ENCODE results near the gene TRIM46.
A peak's percentile ranks its signal among the peaks of the same experiment; 100 is the strongest.

The TRIM46 gene

DNA sequence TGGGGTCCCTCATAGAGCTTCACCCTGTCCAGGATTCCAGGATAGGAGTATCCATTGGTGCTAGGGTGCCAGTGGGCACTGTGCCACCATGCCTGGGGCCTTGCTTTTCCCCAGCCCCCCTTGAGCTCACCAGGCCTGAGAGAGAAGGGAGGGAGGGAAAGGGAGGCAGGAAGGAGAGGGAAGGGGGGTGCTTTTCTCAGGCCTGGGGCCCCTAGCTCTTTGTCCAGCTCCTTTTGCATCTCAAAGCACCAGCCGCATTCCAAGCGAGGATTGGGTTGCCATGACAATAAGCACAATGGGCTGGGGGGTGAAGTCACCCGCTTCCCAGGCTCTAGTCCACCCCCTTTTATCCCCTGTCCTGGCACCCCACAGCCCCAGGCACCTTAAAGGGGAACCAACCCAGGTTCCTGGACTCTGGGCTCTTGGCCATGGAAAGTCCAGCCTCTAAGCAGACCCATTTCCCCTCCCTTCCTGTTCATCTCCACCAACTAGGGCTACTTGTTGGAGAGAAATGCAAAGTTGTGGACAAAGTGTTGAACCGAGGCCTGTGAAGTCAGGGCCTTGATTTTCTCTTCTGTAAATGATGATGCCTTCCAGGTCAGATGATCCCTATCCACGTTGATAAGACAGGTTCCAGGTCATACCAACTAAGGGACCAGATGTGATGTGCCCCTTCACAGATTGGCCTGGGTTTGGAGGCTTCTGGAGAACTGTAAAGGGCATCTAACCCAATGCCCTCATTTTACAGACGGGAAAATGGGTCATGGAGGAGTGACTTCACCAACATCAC lies 22.6 kb downstream of the TRIM46 start:
- H3K27me3 Mint-ChIP-seq: no peaks in the 10 kb centered on the region
- H3K4me1 Mint-ChIP-seq (ENCODE audit: low read depth): peaks cover 39% of the 10 kb centered on the region
- H3K9me3 Mint-ChIP-seq: no peaks in the 10 kb centered on the region
- H3K4me3 Mint-ChIP-seq: peak overlapping the region; percentile 88
- H3K27ac Mint-ChIP-seq: peak overlapping the region; percentile 79
- H3K36me3 Mint-ChIP-seq (ENCODE audit: low read depth): peaks cover 10% of the 10 kb centered on the region

DNA sequence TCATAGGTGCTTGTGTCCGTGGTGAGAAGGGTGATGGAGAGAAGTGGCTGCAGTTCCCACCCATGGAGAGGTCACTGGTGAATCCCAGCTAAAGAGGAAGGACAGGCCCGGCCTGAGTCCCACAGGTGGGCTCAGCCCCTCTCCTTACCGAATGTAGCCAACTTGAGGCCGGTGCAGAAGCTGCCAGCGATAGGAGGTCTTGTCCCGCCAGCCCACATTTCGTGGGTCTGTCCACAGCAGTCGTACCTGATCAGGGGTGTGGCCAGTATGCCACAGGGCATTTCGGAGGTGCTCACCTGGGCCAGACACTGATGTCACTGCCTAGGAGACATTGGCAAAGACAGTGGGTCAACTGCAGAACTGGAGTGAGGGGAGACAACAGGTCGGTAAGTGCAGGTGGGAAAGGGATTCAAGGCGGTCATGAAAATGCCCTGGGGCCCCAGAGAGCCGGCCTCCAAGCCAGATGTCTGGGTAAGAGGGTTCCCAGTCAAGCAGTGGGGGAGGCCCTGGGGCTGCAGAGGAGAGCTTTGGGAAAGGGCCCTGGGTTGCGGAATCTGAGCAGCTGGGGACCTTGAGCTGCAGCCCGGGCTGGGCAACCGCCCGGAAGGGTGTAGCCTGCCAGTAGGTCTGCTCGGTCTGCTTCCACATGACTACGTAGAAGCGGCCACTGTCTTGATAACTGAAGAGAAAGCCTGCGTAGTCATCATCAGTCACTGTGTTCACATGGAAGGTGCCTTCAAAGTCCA lies 23.4 kb downstream of the TRIM46 start:
- Mint-ChIP-seq H3K9me3 (no peaks in the 10 kb centered on the region), H3K36me3 (ENCODE audit: low read depth) (peaks cover 10% of the 10 kb centered on the region), H3K4me3 (no peak overlapping the region), H3K27me3 (no peaks in the 10 kb centered on the region), H3K4me1 (ENCODE audit: low read depth) (peaks cover 36% of the 10 kb centered on the region), H3K27ac (no peak overlapping the region)

DNA sequence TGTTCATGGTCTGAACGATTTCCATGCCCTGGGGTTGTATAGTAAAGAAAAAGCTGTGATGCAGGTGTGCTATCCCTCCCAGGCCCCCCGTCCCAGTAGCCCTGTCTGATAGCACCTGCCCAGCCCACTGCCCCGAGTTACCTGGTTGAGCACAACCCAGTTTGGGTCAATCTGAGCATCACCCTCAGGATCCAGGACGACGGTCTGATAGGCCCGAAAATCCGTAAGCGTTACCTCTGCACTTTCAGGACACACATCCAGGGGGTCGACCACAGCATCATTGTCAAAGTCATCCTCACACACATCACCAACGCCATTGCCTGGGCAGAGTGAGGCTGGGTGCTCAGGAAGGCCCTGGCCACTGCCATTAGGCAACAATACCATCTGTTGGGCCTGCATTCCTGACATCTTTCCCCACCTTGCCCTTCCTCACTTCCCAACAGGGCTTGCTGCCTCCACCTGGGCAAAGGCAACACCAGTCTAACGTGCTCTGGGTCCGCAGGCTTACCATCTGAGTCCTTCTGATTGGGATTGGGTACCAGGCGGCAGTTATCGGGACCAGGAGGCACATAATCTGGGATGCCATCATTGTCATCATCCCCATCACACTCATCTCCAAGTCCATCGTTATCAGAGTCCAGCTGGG lies 24.4 kb downstream of the TRIM46 start:
- H3K27me3 Mint-ChIP-seq: no peaks in the 10 kb centered on the region
- no peak overlapping the region for H3K4me3 Mint-ChIP-seq
- H3K36me3 Mint-ChIP-seq (ENCODE audit: low read depth): peaks cover 10% of the 10 kb centered on the region
- H3K27ac Mint-ChIP-seq: no peak overlapping the region
- peaks cover 30% of the 10 kb centered on the region for H3K4me1 Mint-ChIP-seq (ENCODE audit: low read depth)
- no peaks in the 10 kb centered on the region for H3K9me3 Mint-ChIP-seq

DNA sequence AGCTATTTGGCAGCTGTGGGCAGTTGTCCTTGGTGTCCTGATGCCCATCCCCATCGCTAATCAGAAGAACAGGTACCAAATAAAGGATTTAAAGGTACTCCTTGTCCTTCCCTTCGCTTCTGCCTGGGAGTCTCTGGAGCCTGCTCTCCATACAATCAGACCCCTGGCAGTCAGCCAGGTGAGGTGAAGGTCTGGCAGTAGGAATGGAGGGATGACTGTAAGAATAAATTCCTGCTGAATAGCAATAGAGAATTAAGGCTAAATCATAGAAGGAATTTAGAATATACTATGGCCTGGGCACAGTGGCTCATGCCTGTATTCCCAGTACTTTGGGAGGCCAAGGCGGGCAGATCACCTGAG lies 24.9 kb downstream of the TRIM46 start:
- peaks cover 10% of the 10 kb centered on the region for H3K36me3 Mint-ChIP-seq (ENCODE audit: low read depth)
- H3K27ac Mint-ChIP-seq: no peak overlapping the region
- H3K27me3 Mint-ChIP-seq: no peaks in the 10 kb centered on the region
- peaks cover 25% of the 10 kb centered on the region for H3K4me1 Mint-ChIP-seq (ENCODE audit: low read depth)
- no peak overlapping the region for H3K4me3 Mint-ChIP-seq
- no peaks in the 10 kb centered on the region for H3K9me3 Mint-ChIP-seq

DNA sequence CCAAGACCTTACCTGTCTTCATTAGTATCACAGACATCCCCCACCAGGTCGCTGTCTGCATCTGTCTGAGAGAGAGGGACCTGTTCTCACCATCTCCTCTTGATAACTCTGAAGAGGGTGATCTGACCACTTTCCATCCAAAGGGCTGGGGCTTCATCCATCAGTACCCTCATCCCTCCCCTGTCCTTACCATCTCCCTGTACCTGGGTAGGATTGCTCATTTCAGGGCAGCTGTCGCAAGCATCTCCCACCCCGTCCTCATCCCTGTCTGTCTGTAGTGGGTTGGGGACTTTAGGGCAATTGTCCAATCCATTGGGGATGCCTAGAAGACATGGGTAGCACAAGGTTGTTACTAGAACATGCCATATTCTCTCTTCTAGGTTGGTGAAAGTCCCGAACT lies 26.1 kb downstream of the TRIM46 start:
- no peaks in the 10 kb centered on the region for H3K27me3 Mint-ChIP-seq
- no peak overlapping the region for H3K4me3 Mint-ChIP-seq
- H3K27ac Mint-ChIP-seq: no peak overlapping the region
- H3K4me1 Mint-ChIP-seq (ENCODE audit: low read depth): peaks cover 14% of the 10 kb centered on the region
- no peaks in the 10 kb centered on the region for H3K9me3 Mint-ChIP-seq
- peaks cover 10% of the 10 kb centered on the region for H3K36me3 Mint-ChIP-seq (ENCODE audit: low read depth)

DNA sequence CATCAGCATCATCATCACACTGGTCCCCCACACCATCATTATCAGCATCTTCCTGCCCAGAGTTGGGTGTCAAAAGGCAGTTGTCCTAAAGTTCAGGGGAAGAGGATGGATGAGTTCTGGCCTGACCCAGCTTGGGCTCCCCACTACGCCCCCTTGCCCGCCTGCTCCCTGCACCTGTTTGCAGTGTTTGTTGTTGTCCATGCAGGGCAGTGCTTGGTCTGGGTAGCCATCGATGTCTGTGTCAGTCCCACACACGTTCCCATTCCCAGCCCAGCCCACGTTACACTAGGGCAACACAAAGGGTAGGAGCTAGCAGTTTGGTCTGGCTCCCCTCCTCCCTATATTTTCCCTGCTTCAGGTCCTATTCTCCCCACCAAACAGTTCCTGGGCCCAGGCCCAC lies 27.3 kb downstream of the TRIM46 start:
- Mint-ChIP-seq H3K36me3 (ENCODE audit: low read depth) (peaks cover 10% of the 10 kb centered on the region), H3K9me3 (no peaks in the 10 kb centered on the region), H3K4me1 (ENCODE audit: low read depth) (peaks cover 5% of the 10 kb centered on the region), H3K27me3 (no peaks in the 10 kb centered on the region), H3K27ac (no peak overlapping the region), H3K4me3 (no peak overlapping the region)

DNA sequence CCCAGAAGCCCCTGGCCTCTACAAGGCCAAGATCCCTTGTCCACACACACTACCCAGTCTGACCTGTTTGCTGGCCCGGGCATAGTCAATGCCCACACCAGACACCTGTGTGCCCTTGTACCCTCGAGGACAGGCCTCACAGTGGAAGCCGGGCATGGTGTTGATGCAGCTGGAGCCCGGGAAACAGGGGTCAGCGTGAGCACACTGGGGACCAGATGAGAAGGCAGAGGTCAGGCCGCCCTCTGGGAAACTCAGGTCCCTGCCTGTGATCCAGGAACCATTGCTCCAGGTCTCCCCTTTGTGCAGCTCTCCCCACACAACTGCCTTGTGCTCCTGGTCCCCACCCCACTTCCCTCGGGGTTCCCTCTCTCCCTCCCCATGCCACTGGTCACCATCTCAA lies 28.5 kb downstream of the TRIM46 start:
- no peaks in the 10 kb centered on the region for H3K9me3 Mint-ChIP-seq
- H3K27me3 Mint-ChIP-seq: no peaks in the 10 kb centered on the region
- H3K36me3 Mint-ChIP-seq (ENCODE audit: low read depth): peaks cover 3% of the 10 kb centered on the region
- H3K4me3 Mint-ChIP-seq: no peak overlapping the region
- H3K27ac Mint-ChIP-seq: no peak overlapping the region
- H3K4me1 Mint-ChIP-seq (ENCODE audit: low read depth): peaks cover 6% of the 10 kb centered on the region

DNA sequence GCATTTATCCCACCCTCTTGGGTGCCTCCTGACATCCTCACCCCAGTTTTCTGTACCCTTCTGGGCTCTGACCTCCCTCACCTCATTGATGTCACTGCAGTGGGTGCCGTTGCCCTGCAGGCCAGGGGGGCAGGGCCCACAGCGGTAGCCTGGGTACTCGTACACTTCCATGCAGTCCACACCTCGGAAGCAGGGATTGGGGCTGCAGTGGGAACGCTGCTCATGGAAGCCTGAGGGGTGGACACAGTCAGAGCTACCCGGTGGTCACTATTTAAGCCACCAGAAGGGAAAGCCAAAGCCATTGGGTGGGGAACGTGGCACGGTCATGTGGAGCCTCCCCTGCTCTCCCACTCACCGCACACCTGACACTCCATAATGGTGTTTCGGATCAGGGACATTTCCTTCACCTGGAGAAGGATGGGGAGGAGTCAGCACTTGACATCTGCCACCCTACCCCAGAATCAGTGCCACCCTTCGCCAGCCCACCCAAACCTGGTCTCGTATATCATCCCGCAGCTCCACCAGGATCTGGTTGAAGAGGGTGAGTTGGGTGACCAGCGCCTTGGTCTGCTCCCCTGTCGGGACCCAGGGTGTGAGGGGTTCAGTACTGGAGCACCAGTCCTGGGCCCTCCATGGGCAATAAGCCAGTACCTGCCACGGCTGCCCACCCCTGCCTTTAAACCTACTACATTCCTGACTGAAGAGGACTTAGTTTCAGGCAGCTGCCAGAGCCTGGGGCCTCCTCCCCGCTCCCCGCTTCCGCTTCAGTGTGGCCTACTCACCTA lies 29.3 kb downstream of the TRIM46 start:
- Mint-ChIP-seq H3K4me3 (no peak overlapping the region), H3K36me3 (ENCODE audit: low read depth) (no peaks in the 10 kb centered on the region), H3K27me3 (no peaks in the 10 kb centered on the region), H3K9me3 (no peaks in the 10 kb centered on the region), H3K4me1 (ENCODE audit: low read depth) (peaks cover 11% of the 10 kb centered on the region), H3K27ac (no peak overlapping the region)

DNA sequence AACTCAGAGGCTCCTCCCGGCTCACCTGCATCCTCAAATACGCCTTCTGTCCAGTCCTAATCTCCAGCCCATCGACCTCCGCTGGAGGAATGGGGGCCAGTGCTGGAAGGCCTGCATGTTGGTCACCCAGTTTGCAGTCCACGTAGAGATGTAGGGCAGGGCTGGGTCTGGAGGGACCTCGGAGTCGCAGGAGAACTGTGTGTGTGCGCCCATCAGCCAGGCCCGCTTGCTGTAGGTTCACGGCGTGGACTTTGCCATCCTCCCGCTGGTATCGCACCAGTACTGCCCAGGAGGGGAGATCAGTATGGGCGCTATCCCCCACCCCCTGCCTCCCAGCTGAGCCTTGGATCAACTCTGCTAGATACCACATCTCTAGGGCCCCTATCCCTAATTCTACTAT lies 31.4 kb downstream of the TRIM46 start:
- no peaks in the 10 kb centered on the region for H3K9me3 Mint-ChIP-seq
- no peak overlapping the region for H3K27ac Mint-ChIP-seq
- no peaks in the 10 kb centered on the region for H3K36me3 Mint-ChIP-seq (ENCODE audit: low read depth)
- peaks cover 24% of the 10 kb centered on the region for H3K4me1 Mint-ChIP-seq (ENCODE audit: low read depth)
- no peak overlapping the region for H3K4me3 Mint-ChIP-seq
- no peaks in the 10 kb centered on the region for H3K27me3 Mint-ChIP-seq

DNA sequence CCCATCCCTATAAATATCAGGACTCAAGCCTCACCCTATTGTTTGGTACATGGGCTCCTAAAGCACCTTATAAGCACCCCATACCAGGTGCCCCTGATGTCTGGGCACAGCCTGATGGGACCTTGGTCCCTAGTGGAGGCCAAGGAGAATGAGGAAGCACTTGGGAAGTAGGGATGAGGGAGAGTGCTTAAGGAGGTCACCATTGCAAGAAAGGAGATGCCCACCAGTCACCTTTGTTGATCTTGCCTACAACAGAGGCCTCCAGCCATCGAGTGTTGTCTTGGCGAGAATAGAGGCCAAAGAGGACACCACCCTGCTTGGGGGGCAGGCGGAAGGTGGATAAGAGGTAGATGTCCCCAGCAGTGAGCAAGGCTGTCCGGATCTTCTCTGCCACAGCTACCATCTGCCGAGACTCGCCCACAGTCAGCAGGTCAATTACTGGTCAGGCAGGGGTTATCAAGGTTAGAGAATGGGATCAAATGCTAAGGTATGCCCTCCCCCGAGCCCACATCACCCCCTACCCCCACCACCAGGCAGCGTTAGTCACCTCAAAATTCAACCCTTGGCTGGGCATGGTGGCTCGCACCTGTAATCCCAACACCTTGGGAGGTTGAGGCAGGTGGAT lies 32.4 kb downstream of the TRIM46 start:
- H3K4me3 Mint-ChIP-seq: no peak overlapping the region
- H3K4me1 Mint-ChIP-seq (ENCODE audit: low read depth): peaks cover 30% of the 10 kb centered on the region
- H3K36me3 Mint-ChIP-seq (ENCODE audit: low read depth): no peaks in the 10 kb centered on the region
- no peak overlapping the region for H3K27ac Mint-ChIP-seq
- H3K9me3 Mint-ChIP-seq: no peaks in the 10 kb centered on the region
- H3K27me3 Mint-ChIP-seq: no peaks in the 10 kb centered on the region

DNA sequence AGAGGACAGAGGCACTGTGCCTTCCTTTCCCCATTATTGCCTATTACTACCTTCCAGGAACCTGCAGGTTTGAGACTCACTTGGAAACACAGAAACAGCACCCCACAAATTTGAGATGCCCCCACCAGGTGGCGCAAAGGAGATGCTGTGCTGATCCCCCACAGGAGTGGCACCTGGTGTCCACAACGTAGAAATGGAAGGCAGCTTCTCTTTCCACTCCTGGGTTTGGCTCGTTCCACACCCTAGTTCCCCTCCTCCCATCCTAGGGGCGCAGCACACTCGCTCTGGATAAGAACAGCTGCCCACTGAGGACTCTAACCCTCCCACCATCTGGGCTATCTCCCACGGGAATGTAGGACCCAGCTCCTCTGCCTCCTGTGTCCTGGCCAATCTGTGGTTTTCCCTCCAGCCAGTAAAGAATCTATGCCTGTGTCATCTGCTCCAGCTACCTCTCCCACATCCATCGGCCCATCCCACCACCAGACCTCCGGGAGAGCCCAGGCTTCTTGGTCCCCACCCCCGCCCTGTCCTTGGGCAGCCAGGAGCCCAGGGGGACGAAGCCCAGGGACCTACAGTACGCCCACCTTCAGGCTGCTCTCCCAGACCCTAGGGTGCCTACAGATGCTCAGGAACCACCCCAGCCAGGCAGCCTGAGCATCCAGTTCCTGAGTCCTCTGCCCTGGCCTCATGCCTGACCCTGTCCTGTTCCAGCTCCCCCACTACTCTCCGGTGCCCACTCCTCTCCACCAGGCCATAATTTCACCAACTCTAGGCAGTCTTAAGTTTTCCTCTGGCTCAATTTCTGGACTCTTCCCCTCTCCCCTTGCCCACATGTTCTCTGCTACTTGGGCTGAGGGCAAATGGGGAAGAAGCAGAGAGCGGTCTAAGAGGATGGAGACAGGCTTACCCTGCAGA lies 33.5 kb downstream of the TRIM46 start:
- H3K4me3 Mint-ChIP-seq: peak overlapping the region; percentile 52
- no peaks in the 10 kb centered on the region for H3K36me3 Mint-ChIP-seq (ENCODE audit: low read depth)
- no peaks in the 10 kb centered on the region for H3K9me3 Mint-ChIP-seq
- H3K27me3 Mint-ChIP-seq: no peaks in the 10 kb centered on the region
- H3K27ac Mint-ChIP-seq: peak overlapping the region; percentile 81
- H3K4me1 Mint-ChIP-seq (ENCODE audit: low read depth): peaks cover 30% of the 10 kb centered on the region

DNA sequence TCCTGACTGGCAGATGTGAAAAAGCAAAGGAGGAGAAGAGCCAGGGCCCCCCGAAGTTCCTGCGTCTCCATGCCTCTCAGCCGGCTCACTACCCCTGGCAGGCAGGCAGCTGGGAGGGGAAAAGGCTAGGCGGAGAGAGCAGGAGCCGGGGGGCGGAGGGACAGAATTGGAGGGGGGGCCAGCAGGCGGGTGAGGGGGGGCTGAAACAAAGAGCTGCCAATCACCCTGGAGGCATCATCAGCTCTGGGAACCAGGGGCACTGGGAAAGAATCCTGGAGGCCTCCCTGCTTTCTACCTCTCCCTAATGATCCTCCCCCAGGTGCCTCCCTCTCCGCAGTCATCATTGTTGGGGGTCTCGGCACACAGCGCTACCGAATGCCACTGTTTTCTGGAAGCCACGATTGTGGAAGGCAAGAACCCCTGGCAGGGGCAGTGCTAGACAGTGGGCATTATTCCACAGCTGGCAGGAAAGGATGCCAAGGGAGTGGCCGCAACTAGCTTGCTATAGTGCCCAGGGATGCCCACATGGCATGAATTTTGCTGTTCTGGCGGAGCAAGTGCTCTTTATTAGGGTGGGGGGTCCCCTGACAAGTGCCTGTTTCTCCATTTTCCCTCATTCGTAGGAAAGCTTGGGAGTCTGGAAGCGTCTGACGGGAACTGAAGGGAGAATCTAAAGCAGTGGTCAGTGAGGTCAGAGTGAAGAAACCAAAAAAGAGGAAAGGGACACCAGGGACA lies 34.3 kb downstream of the TRIM46 start, which contains the start of gene THBS3:
THBS3 (minus strand) TSS at position 92 of the 735 bp plus-strand sequence; CDS start at position 71, 21 bp downstream.
- peak within 1 kb of the TSS; percentile 94 for H3K27ac Mint-ChIP-seq
- peaks cover 30% of the 10 kb centered on the region for H3K4me1 Mint-ChIP-seq (ENCODE audit: low read depth)
- H3K27me3 Mint-ChIP-seq: no peaks in the 10 kb centered on the region
- H3K36me3 Mint-ChIP-seq (ENCODE audit: low read depth): no peaks in the 10 kb centered on the region
- H3K4me3 Mint-ChIP-seq: peak within 1 kb of the TSS; percentile 89
- H3K9me3 Mint-ChIP-seq: no peaks in the 10 kb centered on the region
